Esophagus squamous epithelium (tissue), 5 donors: ENCODE measurements around the gene TMEM119. TPM values are rescaled to one million over a fixed set of nuclear protein-coding genes. Genes with fewer than 3 reads are reported as not detected.

Experiments
- DNase-seq: peaks from one replicate; lab custom pipeline; 2025; lab: John Stamatoyannopoulos, UW
- H3K27ac ChIP-seq, 4 donors: fragments of 200-600 bp; sonication (generic); one replicate each; pipeline ENCODE4 v1.5.1; 2016 to 2019; ENCODE audit warnings: mild to moderate bottlenecking in 1 of 4
- H3K27me3 ChIP-seq, 4 donors: fragments of 200-600 bp; sonication (generic); 1 replicate in 3 of 4; 2 replicates in 1 of 4; pipeline versions ENCODE4 v1.5.1 to v1.6.0; 2017 to 2021; ENCODE audit warnings: antibody characterized with exemption in 1 of 4
- H3K36me3 ChIP-seq, 3 donors: fragments of 200-600 bp; sonication (generic); one replicate each; pipeline ENCODE4 v1.5.1; 2016 to 2019
- H3K4me1 ChIP-seq, 3 donors: fragments of 200-600 bp; sonication (generic); one replicate each; pipeline ENCODE4 v1.5.1; 2017 to 2019
- H3K4me3 ChIP-seq, 4 donors: fragments of 200-600 bp; sonication (generic); 1 replicate in 3 of 4; 2 replicates in 1 of 4; pipeline ENCODE4 v1.5.1; 2016 to 2019; ENCODE audit warnings: mild to moderate bottlenecking in 2 of 4, moderate library complexity in 1 of 4
- H3K9me3 ChIP-seq, 3 donors: fragments of 200-600 bp; sonication (generic); one replicate each; pipeline ENCODE4 v1.5.1; 2016 to 2019
- POLR2A ChIP-seq, 4 donors: fragments of 450-650 bp; IDR thresholded peaks; one replicate each; pipeline ENCODE4 v1.6.1; 2017; ENCODE audit warnings: antibody characterized with exemption in 4 of 4, mild to moderate bottlenecking in 4 of 4, moderate library complexity in 3 of 4
- WGBS, 2 donors: methylation state at CpG; one replicate each; pipeline ENCODE4 v1.1.5; 2018; 5-methylcytosine and 5-hydroxymethylcytosine counted together
- intact Hi-C: fragments of 100-400 bp; cut with DNase I; formaldehyde crosslinking; loops from one replicate; pipeline ENCODE4 v1.15.0; 2022
- total RNA-seq, 4 donors: library from RNA; depleted of rRNA; stranded (reverse); fragments of >200 nt; gene quantifications; one replicate each; pipeline ENCODE4 v1.1.0, GENCODE V29; 2016
- TF ChIP-seq, protein P1 (sequence below), 6 experiments: fragments of 450-650 bp in 4 of 6; fragments of 200-600 bp in 2 of 6; sonication (generic) in 2 of 6; IDR thresholded peaks; one replicate each; pipeline ENCODE4 v1.5.1; 2016 to 2019; ENCODE audit warnings: antibody characterized with exemption in 6 of 6, mild to moderate bottlenecking in 4 of 6, moderate library complexity in 4 of 6
- donor health status: DM: yes; HTN: yes; CAD: no.

The TMEM119 gene
- total RNA-seq, 4 donors from 2014 or later = 0.08 to 4.8 (median 2.0) TPM

DNA sequence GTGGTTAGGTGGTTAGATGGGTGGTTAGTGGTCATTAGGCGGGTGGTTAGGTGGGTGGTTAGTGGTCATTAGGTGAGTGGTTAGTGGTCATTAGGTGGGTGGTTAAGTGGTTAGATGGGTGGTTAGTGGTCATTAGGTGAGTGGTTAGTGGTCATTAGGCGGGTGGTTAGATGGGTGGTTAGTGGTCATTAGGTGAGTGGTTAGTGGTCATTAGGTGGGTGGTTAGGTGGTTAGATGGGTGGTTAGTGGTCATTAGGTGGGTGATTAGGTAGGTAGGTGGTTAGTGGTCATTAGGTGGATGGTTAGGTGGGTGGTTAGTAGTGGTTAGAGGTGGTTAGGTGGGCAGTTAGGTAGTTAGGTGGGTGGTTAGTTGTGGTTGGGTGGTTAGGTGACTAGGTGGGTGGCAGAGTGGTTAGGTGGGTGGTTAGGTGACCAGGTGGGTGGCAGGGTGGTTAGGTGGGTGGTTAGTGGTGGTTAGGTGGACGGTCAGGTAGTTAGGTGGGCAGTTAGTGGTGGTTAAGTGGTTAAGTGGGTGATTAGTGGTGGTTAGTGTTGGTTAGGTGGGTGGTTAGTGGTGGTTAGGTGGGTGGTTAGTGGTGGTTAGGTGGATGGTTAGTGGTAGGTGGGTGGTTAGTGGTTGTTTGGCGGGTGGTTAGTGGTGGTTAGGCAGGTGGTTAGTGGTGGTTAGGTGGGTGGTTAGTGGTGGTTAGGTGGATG, 8.0 kb upstream of the TMEM119 start:
- Histone ChIP-seq H3K36me3 (no peaks in the 10 kb centered on the region), H3K9me3 (no peaks in the 10 kb centered on the region), H3K27ac (no peak overlapping the region), H3K4me3 (no peak overlapping the region), H3K27me3 (peaks cover 0 to 3% (median 0%) of the 10 kb centered on the region in 4 donors), H3K4me1 (peaks cover 0 to 8% (median 0%) of the 10 kb centered on the region in 3 donors)
- intact Hi-C loops = no loop called here
- WGBS, 2 donors = 87 to 88% methylated on average over 4 of the region's 4 CpGs
- no peak for DNase-seq
- no peak for TF ChIP-seq POLR2A (IDR thresholded peaks at IDR 0.05)
- TF ChIP-seq, protein P1, sequence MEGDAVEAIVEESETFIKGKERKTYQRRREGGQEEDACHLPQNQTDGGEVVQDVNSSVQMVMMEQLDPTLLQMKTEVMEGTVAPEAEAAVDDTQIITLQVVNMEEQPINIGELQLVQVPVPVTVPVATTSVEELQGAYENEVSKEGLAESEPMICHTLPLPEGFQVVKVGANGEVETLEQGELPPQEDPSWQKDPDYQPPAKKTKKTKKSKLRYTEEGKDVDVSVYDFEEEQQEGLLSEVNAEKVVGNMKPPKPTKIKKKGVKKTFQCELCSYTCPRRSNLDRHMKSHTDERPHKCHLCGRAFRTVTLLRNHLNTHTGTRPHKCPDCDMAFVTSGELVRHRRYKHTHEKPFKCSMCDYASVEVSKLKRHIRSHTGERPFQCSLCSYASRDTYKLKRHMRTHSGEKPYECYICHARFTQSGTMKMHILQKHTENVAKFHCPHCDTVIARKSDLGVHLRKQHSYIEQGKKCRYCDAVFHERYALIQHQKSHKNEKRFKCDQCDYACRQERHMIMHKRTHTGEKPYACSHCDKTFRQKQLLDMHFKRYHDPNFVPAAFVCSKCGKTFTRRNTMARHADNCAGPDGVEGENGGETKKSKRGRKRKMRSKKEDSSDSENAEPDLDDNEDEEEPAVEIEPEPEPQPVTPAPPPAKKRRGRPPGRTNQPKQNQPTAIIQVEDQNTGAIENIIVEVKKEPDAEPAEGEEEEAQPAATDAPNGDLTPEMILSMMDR (IDR thresholded peaks at IDR 0.05) = no peak

DNA sequence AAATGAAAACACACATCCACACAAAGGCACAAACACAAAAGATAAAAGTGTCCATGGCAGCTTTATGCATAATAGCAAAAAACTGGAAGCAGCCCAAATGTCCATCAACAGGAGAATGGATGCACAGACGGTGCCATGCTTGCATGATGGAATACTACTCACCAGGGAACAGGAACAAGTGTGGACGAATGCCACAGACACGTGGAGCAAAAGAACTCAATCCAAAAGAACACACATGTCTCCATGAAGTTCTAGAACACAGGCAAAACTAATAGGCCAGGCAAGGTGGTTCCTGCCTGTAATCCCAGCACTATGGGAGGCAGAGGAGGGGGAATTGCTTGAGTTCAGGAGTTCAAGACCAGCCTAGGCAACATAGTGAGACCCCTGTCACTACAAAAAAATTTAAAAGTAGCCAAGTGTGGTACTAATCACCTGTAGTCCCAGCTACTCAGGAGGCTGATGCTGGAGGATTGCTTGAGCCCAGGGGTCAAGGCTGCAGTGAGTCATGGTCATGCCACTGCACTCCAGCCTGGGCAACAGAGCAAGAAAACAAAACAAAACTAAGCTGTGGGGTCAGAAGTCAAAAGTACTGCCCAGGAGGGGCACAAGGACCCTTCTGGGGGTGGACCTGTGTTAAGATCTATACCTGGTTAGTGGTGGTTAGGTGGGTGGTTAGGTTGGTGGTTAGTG, 7.3 kb upstream of the TMEM119 start:
- DNase-seq = no peak
- WGBS, 2 donors = 33 to 54% methylated on average over 3 of the region's 3 CpGs
- intact Hi-C loops = no loop called here
- H3K27ac ChIP-seq = no peak overlapping the region
- H3K4me1 ChIP-seq = peaks cover 0 to 8% (median 0%) of the 10 kb centered on the region in 3 donors
- H3K4me3 ChIP-seq = no peak overlapping the region
- TF ChIP-seq POLR2A (IDR thresholded peaks at IDR 0.05) = no peak
- TF ChIP-seq, protein P1 (IDR thresholded peaks at IDR 0.05) = no peak
- no peaks in the 10 kb centered on the region for H3K9me3 ChIP-seq
- H3K36me3 ChIP-seq = no peaks in the 10 kb centered on the region
- peaks cover 0 to 3% (median 0%) of the 10 kb centered on the region in 4 donors for H3K27me3 ChIP-seq

DNA sequence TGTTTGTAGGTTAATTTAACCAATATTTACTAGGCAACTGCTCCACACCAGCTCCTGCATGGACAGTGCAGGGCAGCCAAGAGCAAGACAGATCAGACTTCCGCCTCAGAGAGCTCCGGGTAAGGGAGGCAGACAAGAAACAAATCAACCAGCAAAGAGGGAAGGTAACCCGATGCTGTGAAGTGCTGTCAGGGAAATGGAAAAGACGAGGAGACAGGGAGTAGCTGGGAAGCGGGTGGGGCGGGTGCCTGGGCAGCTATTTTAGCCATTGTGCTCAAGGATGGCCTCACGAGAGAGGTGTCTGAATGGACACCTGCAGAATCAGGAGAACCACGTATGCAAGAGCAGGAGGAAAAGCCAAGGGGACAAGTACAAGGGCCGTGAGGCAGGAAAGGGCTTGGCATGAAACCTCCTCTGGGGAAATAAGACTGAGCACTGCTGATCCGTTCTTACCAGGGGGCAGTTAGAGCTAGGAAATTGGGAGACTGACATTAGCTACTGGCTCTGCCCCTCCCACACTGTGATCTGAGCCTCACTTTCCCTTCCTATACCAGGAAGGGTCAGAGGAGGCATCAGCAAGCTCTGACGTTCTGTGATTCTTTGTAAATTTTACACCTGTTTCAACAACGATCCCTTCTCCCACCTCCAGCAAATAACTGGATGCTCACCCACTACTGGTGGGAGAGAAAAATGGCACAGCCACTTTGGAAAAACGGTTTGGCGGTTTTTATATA, 6.5 kb upstream of the TMEM119 start:
- Histone ChIP-seq H3K27me3 (peaks cover 0 to 3% (median 0%) of the 10 kb centered on the region in 4 donors), H3K4me1 (peaks cover 0 to 3% (median 0%) of the 10 kb centered on the region in 3 donors), H3K27ac (no peak overlapping the region), H3K9me3 (no peaks in the 10 kb centered on the region), H3K4me3 (no peak overlapping the region), H3K36me3 (no peaks in the 10 kb centered on the region)
- DNase-seq = no peak
- intact Hi-C loops = no loop called here
- WGBS, 2 donors = 42 to 47% methylated on average over 14 of the region's 14 CpGs
- TF ChIP-seq, protein P1 (IDR thresholded peaks at IDR 0.05) = no peak
- no peak for TF ChIP-seq POLR2A (IDR thresholded peaks at IDR 0.05)

DNA sequence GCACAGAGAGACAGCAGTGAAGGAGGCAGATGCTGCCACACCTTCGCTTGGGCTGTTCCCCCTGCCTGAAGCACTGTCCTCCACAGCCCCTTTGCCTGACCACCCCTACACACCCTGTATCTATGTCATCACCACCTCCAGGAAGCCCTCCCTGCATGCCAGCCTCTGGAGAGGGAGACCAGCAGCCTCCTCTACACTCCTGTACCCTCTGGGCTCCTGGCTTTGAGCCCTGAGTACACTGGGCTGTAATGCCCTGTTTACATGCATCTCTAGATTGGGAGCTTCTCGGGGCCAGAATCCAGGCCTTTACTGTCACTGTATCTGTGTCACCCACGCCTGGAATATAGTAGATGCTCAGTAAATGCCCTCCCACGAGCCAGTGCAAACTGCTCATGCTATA, 5.9 kb upstream of the TMEM119 start:
- 44 to 100% methylated on average over 1 to 3 of the region's 4 CpGs for WGBS, 2 donors
- H3K36me3 ChIP-seq = no peaks in the 10 kb centered on the region
- no peaks in the 10 kb centered on the region for H3K4me1 ChIP-seq
- H3K4me3 ChIP-seq = no peak overlapping the region
- H3K27me3 ChIP-seq = peaks cover 0 to 3% (median 0%) of the 10 kb centered on the region in 4 donors
- no peaks in the 10 kb centered on the region for H3K9me3 ChIP-seq
- intact Hi-C loops = no loop called here
- TF ChIP-seq POLR2A (IDR thresholded peaks at IDR 0.05) = no peak
- TF ChIP-seq, protein P1 (IDR thresholded peaks at IDR 0.05) = no peak
- DNase-seq = no peak
- no peak overlapping the region for H3K27ac ChIP-seq
